GM23338 (cell line): ENCODE data around the gene IL1F10. TPM values are rescaled to one million over a fixed set of nuclear protein-coding genes. Genes with fewer than 3 reads are reported as not detected.

Experiments used
- ATAC-seq: fragments of 200-7000 bp; cut with Tn5 transposase; 3 replicates; pipeline ENCODE4 v1.9.1; 2020
- DNase-seq: peaks from one replicate; pipeline ENCODE4 v3.0.0-alpha.2; 2015; ENCODE audit warnings: low spot score
- H2AFZ ChIP-seq: fragments of 200-600 bp; sonication (generic); 2 replicates; pipeline ENCODE4 v1.8.0; 2016; ENCODE audit warnings: antibody characterized with exemption, mild to moderate bottlenecking, moderate library complexity
- H3F3A ChIP-seq: fragments of 200-600 bp; sonication (generic); replicated peaks from 2 replicates; pipeline ENCODE4 v1.8.0; 2017; ENCODE audit warnings: antibody characterized with exemption, mixed run types, low read depth
- H3K27ac ChIP-seq: fragments of 200-600 bp; sonication (generic); 2 replicates; pipeline ENCODE4 v1.6.1; 2016; ENCODE audit warnings: low read depth
- H3K27me3 ChIP-seq: fragments of 200-600 bp; sonication (generic); 2 replicates; pipeline ENCODE4 v1.8.0; 2016; ENCODE audit warnings: mild to moderate bottlenecking, mixed run types, moderate library complexity; ENCODE audit not compliant: insufficient read depth
- H3K36me3 ChIP-seq: fragments of 200-600 bp; sonication (generic); 2 replicates; pipeline ENCODE4 v1.8.0; 2016; ENCODE audit warnings: mild to moderate bottlenecking; ENCODE audit not compliant: insufficient read depth
- H3K4me1 ChIP-seq: fragments of 200-600 bp; sonication (generic); 2 replicates; pipeline ENCODE4 v1.8.0; 2016; ENCODE audit warnings: mild to moderate bottlenecking, moderate library complexity; ENCODE audit not compliant: insufficient read depth
- H3K4me2 ChIP-seq: fragments of 200-600 bp; sonication (generic); 2 replicates; pipeline ENCODE4 v1.7.1; 2017; ENCODE audit warnings: mixed run types
- H3K4me3 ChIP-seq: fragments of 200-600 bp; sonication (generic); 2 replicates; pipeline ENCODE4 v1.6.1; 2016; ENCODE audit warnings: mixed run types
- H3K79me2 ChIP-seq: fragments of 200-600 bp; sonication (generic); replicated peaks from 2 replicates; pipeline ENCODE4 v1.8.0; 2017; ENCODE audit warnings: mild to moderate bottlenecking; ENCODE audit not compliant: insufficient read depth
- H3K9me2 ChIP-seq: fragments of 200-600 bp; sonication (generic); 2 replicates; pipeline ENCODE4 v1.8.0; 2017; ENCODE audit not compliant: insufficient read depth
- H4K20me1 ChIP-seq: fragments of 200-600 bp; sonication (generic); replicated peaks from 2 replicates; pipeline ENCODE4 v1.8.0; 2017; ENCODE audit warnings: mild to moderate bottlenecking; ENCODE audit not compliant: insufficient read depth
- H3K27ac Mint-ChIP-seq: 2 replicates; pipeline ENCODE4 v1.8.0; 2020; ENCODE audit warnings: inconsistent platforms, mild to moderate bottlenecking, moderate library complexity, mixed read lengths
- H3K27me3 Mint-ChIP-seq: 3 replicates; pipeline ENCODE4 v1.8.0; 2022; ENCODE audit warnings: low read depth, mild to moderate bottlenecking, moderate library complexity, mixed read lengths, inconsistent platforms; ENCODE audit not compliant: insufficient read depth, poor library complexity
- H3K36me3 Mint-ChIP-seq: 3 replicates; pipeline ENCODE4 v1.8.0; 2021; ENCODE audit warnings: low read depth, mild to moderate bottlenecking, inconsistent platforms, moderate library complexity, mixed read lengths
- H3K4me1 Mint-ChIP-seq: 3 replicates; pipeline ENCODE4 v1.8.0; 2020; ENCODE audit warnings: mild to moderate bottlenecking, inconsistent platforms, mixed read lengths
- H3K4me3 Mint-ChIP-seq: 3 replicates; pipeline ENCODE4 v1.8.0; 2021; ENCODE audit warnings: moderate library complexity, mild to moderate bottlenecking, inconsistent platforms, mixed read lengths
- H3K9me3 Mint-ChIP-seq: 3 replicates; pipeline ENCODE4 v1.8.0; 2020; ENCODE audit warnings: moderate library complexity, mild to moderate bottlenecking, inconsistent platforms, mixed read lengths
- CREB1 ChIP-seq: fragments of 250-450 bp; sonication (Bioruptor Pico); IDR thresholded peaks from 2 replicates; pipeline ENCODE4 v1.5.0; 2020; ENCODE audit warnings: low read depth, mild to moderate bottlenecking, moderate library complexity
- ETS1 ChIP-seq: IDR thresholded peaks from 2 replicates; pipeline ENCODE4 v1.6.1; 2016; ENCODE audit warnings: antibody characterized with exemption
- EZH2 ChIP-seq: fragments of 200-600 bp; sonication (generic); IDR thresholded peaks from one replicate; pipeline ENCODE4 v1.8.0; 2017; ENCODE audit warnings: antibody characterized with exemption, mild to moderate bottlenecking, low read depth; ENCODE audit not compliant: unreplicated experiment
- JUNB ChIP-seq: IDR thresholded peaks from one replicate; pipeline ENCODE4 v1.6.1; 2016; ENCODE audit warnings: antibody characterized with exemption; ENCODE audit not compliant: unreplicated experiment
- NANOG ChIP-seq: IDR thresholded peaks from 2 replicates; pipeline ENCODE4 v1.6.1; 2016; ENCODE audit warnings: antibody characterized with exemption, borderline replicate concordance
- POLR2AphosphoS5 ChIP-seq: IDR thresholded peaks from 2 replicates; pipeline ENCODE4 v1.6.1; 2016; ENCODE audit warnings: antibody characterized with exemption, low read depth
- STAT1 ChIP-seq: IDR thresholded peaks from one replicate; pipeline ENCODE4 v1.6.1; 2016; ENCODE audit warnings: antibody characterized with exemption; ENCODE audit not compliant: unreplicated experiment
- ZNF114 ChIP-seq: fragments of 250-450 bp; sonication (Bioruptor Pico); IDR thresholded peaks from 2 replicates; pipeline ENCODE4 v1.5.0; 2020; ENCODE audit warnings: mild to moderate bottlenecking, moderate library complexity
- ZNF331 ChIP-seq: fragments of 250-450 bp; sonication (Bioruptor Pico); IDR thresholded peaks from 2 replicates; pipeline ENCODE4 v1.5.0; 2020; ENCODE audit warnings: low read depth, mild to moderate bottlenecking, moderate library complexity
- ZNF462 ChIP-seq: fragments of 250-450 bp; sonication (Bioruptor Pico); IDR thresholded peaks from 2 replicates; pipeline ENCODE4 v1.5.0; 2020; ENCODE audit warnings: mild to moderate bottlenecking, moderate library complexity
- polyA plus RNA-seq: library from polyadenylated mRNA; unstranded; fragments of >200 nt; fragmentation: Nextera tagmentation; extraction: Ambion mirVana; gene quantifications from 2 replicates; pipeline ENCODE4 v1.2.1, GENCODE V29; 2016
- total RNA-seq: library from RNA; depleted of rRNA; stranded (reverse); fragments of >200 nt; shearing (Covaris generic); gene quantifications from 2 replicates; pipeline ENCODE4 v1.2.3, GENCODE V29; 2014
- TF ChIP-seq, protein P1 (sequence below), 2 experiments: fragments of 200-600 bp in 1 of 2; sonication (generic) in 1 of 2; conservative IDR thresholded peaks; 2 replicates each; pipeline versions ENCODE4 v1.5.1 to v1.6.1; 2016 to 2017; ENCODE audit warnings: antibody characterized with exemption in 2 of 2, low read depth in 2 of 2, mild to moderate bottlenecking in 2 of 2, moderate library complexity in 1 of 2
- TF ChIP-seq, protein P2 (sequence below): IDR thresholded peaks from one replicate; pipeline ENCODE4 v1.6.1; 2018; ENCODE audit warnings: antibody characterized with exemption; ENCODE audit not compliant: unreplicated experiment

The IL1F10 gene
- total and polyA plus RNA-seq, 2 experiments from 2014 or later = not detected

GRCh38 chr2:113112441-113112840, 44.7 kb downstream of the IL1F10 start (continued):
- TF ChIP-seq ZNF462 (CRISPR knock-in tag) (no peak), CREB1 (CRISPR knock-in tag) (no peak)

- Histone ChIP-seq H2AFZ (0 out of 2 replicates have a peak overlapping the region, but pooled peaks have one; percentile 39), H3K4me1 (peaks cover 9% of the 10 kb centered on the region; the same call in 1 of the 2 replicates), H3F3A (no peaks in the 10 kb centered on the region), H4K20me1 (no peaks in the 10 kb centered on the region), H3K9me2 (peaks cover 17% of the 10 kb centered on the region), H3K27me3 (no peaks in the 10 kb centered on the region), H3K4me2 (no peak overlapping the region), H3K27ac (no peak overlapping the region), H3K79me2 (no peaks in the 10 kb centered on the region), H3K4me3 (no peak overlapping the region), H3K36me3 (no peaks in the 10 kb centered on the region)
- H3K36me3 Mint-ChIP-seq = no peaks in the 10 kb centered on the region
- H3K4me1 Mint-ChIP-seq = peaks cover 2% of the 10 kb centered on the region; the same call in 1 of the 3 replicates
- H3K4me3 Mint-ChIP-seq = no peak overlapping the region
- no peak overlapping the region for H3K27ac Mint-ChIP-seq
- ATAC-seq = no peak
- H3K27me3 Mint-ChIP-seq = no peaks in the 10 kb centered on the region
- DNase-seq = peak; percentile 17
- no peaks in the 10 kb centered on the region for H3K9me3 Mint-ChIP-seq
- no peak for TF ChIP-seq JUNB
- TF ChIP-seq, protein P1, sequence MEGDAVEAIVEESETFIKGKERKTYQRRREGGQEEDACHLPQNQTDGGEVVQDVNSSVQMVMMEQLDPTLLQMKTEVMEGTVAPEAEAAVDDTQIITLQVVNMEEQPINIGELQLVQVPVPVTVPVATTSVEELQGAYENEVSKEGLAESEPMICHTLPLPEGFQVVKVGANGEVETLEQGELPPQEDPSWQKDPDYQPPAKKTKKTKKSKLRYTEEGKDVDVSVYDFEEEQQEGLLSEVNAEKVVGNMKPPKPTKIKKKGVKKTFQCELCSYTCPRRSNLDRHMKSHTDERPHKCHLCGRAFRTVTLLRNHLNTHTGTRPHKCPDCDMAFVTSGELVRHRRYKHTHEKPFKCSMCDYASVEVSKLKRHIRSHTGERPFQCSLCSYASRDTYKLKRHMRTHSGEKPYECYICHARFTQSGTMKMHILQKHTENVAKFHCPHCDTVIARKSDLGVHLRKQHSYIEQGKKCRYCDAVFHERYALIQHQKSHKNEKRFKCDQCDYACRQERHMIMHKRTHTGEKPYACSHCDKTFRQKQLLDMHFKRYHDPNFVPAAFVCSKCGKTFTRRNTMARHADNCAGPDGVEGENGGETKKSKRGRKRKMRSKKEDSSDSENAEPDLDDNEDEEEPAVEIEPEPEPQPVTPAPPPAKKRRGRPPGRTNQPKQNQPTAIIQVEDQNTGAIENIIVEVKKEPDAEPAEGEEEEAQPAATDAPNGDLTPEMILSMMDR (conservative IDR thresholded peaks at IDR 0.05; ENCODE audit: low read depth in 2 of 2) = no peak
- TF ChIP-seq ZNF114 (CRISPR knock-in tag) = no peak
- TF ChIP-seq ETS1 = no peak
- no peak for TF ChIP-seq ZNF331 (CRISPR knock-in tag)
- TF ChIP-seq STAT1 = no peak
- no peak for TF ChIP-seq NANOG
- TF ChIP-seq EZH2 = no peak
- TF ChIP-seq, protein P2, sequence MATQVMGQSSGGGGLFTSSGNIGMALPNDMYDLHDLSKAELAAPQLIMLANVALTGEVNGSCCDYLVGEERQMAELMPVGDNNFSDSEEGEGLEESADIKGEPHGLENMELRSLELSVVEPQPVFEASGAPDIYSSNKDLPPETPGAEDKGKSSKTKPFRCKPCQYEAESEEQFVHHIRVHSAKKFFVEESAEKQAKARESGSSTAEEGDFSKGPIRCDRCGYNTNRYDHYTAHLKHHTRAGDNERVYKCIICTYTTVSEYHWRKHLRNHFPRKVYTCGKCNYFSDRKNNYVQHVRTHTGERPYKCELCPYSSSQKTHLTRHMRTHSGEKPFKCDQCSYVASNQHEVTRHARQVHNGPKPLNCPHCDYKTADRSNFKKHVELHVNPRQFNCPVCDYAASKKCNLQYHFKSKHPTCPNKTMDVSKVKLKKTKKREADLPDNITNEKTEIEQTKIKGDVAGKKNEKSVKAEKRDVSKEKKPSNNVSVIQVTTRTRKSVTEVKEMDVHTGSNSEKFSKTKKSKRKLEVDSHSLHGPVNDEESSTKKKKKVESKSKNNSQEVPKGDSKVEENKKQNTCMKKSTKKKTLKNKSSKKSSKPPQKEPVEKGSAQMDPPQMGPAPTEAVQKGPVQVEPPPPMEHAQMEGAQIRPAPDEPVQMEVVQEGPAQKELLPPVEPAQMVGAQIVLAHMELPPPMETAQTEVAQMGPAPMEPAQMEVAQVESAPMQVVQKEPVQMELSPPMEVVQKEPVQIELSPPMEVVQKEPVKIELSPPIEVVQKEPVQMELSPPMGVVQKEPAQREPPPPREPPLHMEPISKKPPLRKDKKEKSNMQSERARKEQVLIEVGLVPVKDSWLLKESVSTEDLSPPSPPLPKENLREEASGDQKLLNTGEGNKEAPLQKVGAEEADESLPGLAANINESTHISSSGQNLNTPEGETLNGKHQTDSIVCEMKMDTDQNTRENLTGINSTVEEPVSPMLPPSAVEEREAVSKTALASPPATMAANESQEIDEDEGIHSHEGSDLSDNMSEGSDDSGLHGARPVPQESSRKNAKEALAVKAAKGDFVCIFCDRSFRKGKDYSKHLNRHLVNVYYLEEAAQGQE = no peak
- no peak for TF ChIP-seq POLR2AphosphoS5
- no peak for TF ChIP-seq CREB1 (CRISPR knock-in tag)
Measured at GRCh38 chr2:113112871-113113270, 45.1 kb downstream of the IL1F10 start.
